ENCODE results near the gene GTF2A1L. TPM values are rescaled to one million over a fixed set of nuclear protein-coding genes. Genes with fewer than 3 reads are reported as not detected.

Gene GTF2A1L
- total and polyA plus RNA-seq, 8 donors, result 0.34 to 0.98 (median 0.68) TPM; not detected in 3

- H3K27me3 ChIP-seq, result no peaks in the 10 kb centered on the region
- H3K4me1 ChIP-seq, result no peaks in the 10 kb centered on the region
- ATAC-seq (no peak), DNase-seq (no peak)
- no peaks in the 10 kb centered on the region for H3K9me3 ChIP-seq
- TF ChIP-seq CTCF (IDR thresholded peaks at IDR 0.05), result no peak
- H3K27ac ChIP-seq, result no peak overlapping the region
- no peaks in the 10 kb centered on the region for H3K36me3 ChIP-seq
- no peak overlapping the region for H3K4me3 ChIP-seq
- intact Hi-C loops (cut with DNase I), result no loop called here
Measured at GRCh38 chr2:48574353-48575287, 43.0 kb upstream of the GTF2A1L start.

- intact Hi-C loops (cut with DNase I), result no loop called here
Measured at GRCh38 chr2:48578313-48578712, 39.3 kb upstream of the GTF2A1L start.

GRCh38 chr2:48583961-48584360, 33.7 kb upstream of the GTF2A1L start:
- no peak for TF ChIP-seq CTCF (IDR thresholded peaks at IDR 0.05)
- intact Hi-C loops (cut with DNase I), result no loop called here
- H3K4me3 ChIP-seq, result no peak overlapping the region
- ATAC-seq (no peak), DNase-seq (no peak)
- peaks cover 0 to 7% of the 10 kb centered on the region in 2 donors for H3K36me3 ChIP-seq
- no peaks in the 10 kb centered on the region for H3K9me3 ChIP-seq
- H3K4me1 ChIP-seq, result peaks cover 0 to 3% of the 10 kb centered on the region in 2 donors
- no peaks in the 10 kb centered on the region for H3K27me3 ChIP-seq
- H3K27ac ChIP-seq, result no peak overlapping the region

More at GRCh38 chr2:48578313-48578712, 39.3 kb upstream of the GTF2A1L start:
- ATAC-seq (no peak), DNase-seq (no peak)
- Histone ChIP-seq H3K4me1 (no peaks in the 10 kb centered on the region), H3K9me3 (no peaks in the 10 kb centered on the region), H3K27me3 (no peaks in the 10 kb centered on the region), H3K36me3 (peaks cover 0 to 7% of the 10 kb centered on the region in 2 donors), H3K4me3 (no peak overlapping the region), H3K27ac (no peak overlapping the region)
- TF ChIP-seq CTCF (IDR thresholded peaks at IDR 0.05), result no peak

- DNase-seq, result no peak
- H3K4me3 ChIP-seq, result no peak overlapping the region
- H3K36me3 ChIP-seq, result peaks cover 0 to 7% of the 10 kb centered on the region in 2 donors
- no peaks in the 10 kb centered on the region for H3K9me3 ChIP-seq
- H3K27ac ChIP-seq, result no peak overlapping the region
- H3K27me3 ChIP-seq, result no peaks in the 10 kb centered on the region
- intact Hi-C loops (cut with DNase I), result no loop called here
- no peak for TF ChIP-seq CTCF (IDR thresholded peaks at IDR 0.05)
- peaks cover 0 to 6% of the 10 kb centered on the region in 2 donors for H3K4me1 ChIP-seq
- no peak for ATAC-seq
Measured at GRCh38 chr2:48584551-48584950, 33.1 kb upstream of the GTF2A1L start.

GRCh38 chr2:48586433-48586832, 31.2 kb upstream of the GTF2A1L start:
- no peak for ATAC-seq
- Histone ChIP-seq H3K27me3 (no peaks in the 10 kb centered on the region), H3K4me3 (no peak overlapping the region), H3K9me3 (no peaks in the 10 kb centered on the region), H3K4me1 (peaks cover 0 to 6% of the 10 kb centered on the region in 2 donors), H3K27ac (no peak overlapping the region), H3K36me3 (no peaks in the 10 kb centered on the region)
- no peak for DNase-seq
- intact Hi-C loops (cut with DNase I), result no loop called here
- TF ChIP-seq CTCF (IDR thresholded peaks at IDR 0.05), result no peak

Data from left lung (tissue), 10 donors.